ENCODE results near the gene ADGRF3. TPM values are rescaled to one million over a fixed set of nuclear protein-coding genes. Genes with fewer than 3 reads are reported as not detected.
"Not testable (repeated sequence)": the region's sequence is repeated elsewhere in the genome, so short reads cannot be mapped to it uniquely, and the experiment has no call there.

The ADGRF3 gene
- total RNA-seq, 1 donor from 2014 or later: not detected

- no peak for DNase-seq
These were observed 76.2 kb downstream of the ADGRF3 start for GRCh38 chr2:26270373-26270772.

- DNase-seq: no peak
These were observed 76.9 kb downstream of the ADGRF3 start for GRCh38 chr2:26269571-26270158.

GRCh38 chr2:26268670-26269385, 77.8 kb downstream of the ADGRF3 start:
- DNase-seq: not testable (repeated sequence)

DNA sequence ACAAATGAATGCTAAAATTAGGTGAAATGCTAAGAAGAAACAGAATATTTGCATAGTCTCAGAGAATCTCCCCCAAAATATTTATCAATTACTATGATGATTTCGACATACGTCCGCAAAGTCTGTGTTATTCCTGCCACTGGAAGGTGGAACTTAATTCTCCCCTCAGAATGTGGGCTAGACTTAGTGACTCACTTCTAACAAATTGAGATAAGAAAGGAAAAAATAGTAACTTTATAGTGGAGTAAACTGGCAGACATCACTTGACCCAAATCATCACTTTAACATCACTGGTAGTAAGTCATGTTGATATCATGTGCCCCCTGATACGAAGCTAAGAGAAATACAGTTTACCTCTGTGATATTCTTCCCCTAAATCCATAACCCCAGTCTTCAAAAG, 78.4 kb downstream of the ADGRF3 start:
- no peak for DNase-seq

DNA sequence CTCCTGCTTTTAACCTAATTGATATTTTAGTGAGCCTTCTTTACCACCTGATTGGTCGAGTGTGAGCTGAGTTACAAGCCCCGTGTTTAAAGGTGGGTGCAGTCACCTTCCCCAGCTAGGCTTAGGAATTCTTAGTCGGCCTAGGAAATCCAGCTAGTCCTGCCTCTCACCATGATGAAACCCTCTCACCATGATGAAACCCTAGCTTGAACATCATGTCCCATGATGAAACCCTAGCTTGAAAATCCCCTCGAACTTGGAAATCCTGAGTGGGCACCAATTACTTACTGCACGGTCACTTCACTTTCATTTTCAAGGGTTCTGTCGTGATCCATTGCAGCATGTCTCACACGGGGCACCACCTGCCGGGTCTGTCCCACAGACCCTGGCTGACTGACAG, 87.8 kb downstream of the ADGRF3 start:
- DNase-seq: not testable (repeated sequence)

Other genes with a start within 250 kb of the ADGRF3 start
- gene GAREM2, start 173.7 kb downstream of the ADGRF3 start, total RNA-seq: 0.37 and 0.68 TPM in 2 replicates
- gene HADHA, start 102.2 kb downstream of the ADGRF3 start, total RNA-seq: 208 and 237 TPM in 2 replicates
- gene HADHB, start 101.8 kb downstream of the ADGRF3 start, total RNA-seq: 151 TPM in 2 replicates
- 16.7 and 17.9 TPM in 2 replicates for gene SELENOI, start 646 bp downstream of the ADGRF3 start, total RNA-seq
- gene DRC1, start 55.1 kb upstream of the ADGRF3 start, total RNA-seq: 0.09 and 0.17 TPM in 2 replicates
- 73.3 and 89.5 TPM in 2 replicates for gene OTOF, start 131.3 kb upstream of the ADGRF3 start, total RNA-seq

Measured in dermis blood vessel endothelial cell (primary cell).